Activated CD8-positive, alpha-beta memory T cell treated with anti-CD3 and anti-CD28 coated beads, Interleukin-2, amount 50 U/mL, for 1 hour (primary cell): Measurements from ENCODE around the gene PDLIM5.

ENCODE experiments used
- DNase-seq: peaks from one replicate; pipeline ENCODE4 v3.0.0-alpha.2; 2020; ENCODE audit errors: extremely low read depth

The PDLIM5 gene

GRCh38 chr4:94700298-94700697, 248.6 kb downstream of the PDLIM5 start:
- no peak for DNase-seq

- DNase-seq, result no peak
These were observed 250.0 kb downstream of the PDLIM5 start for GRCh38 chr4:94701631-94702300.

- DNase-seq, result no peak
These were observed 259.9 kb downstream of the PDLIM5 start for GRCh38 chr4:94711635-94712034.

GRCh38 chr4:94714365-94715160, 262.8 kb downstream of the PDLIM5 start:
- no peak for DNase-seq

GRCh38 chr4:94715726-94716125, 264.0 kb downstream of the PDLIM5 start:
- DNase-seq, result no peak
